ENCODE results near the gene DOHH.

DNA sequence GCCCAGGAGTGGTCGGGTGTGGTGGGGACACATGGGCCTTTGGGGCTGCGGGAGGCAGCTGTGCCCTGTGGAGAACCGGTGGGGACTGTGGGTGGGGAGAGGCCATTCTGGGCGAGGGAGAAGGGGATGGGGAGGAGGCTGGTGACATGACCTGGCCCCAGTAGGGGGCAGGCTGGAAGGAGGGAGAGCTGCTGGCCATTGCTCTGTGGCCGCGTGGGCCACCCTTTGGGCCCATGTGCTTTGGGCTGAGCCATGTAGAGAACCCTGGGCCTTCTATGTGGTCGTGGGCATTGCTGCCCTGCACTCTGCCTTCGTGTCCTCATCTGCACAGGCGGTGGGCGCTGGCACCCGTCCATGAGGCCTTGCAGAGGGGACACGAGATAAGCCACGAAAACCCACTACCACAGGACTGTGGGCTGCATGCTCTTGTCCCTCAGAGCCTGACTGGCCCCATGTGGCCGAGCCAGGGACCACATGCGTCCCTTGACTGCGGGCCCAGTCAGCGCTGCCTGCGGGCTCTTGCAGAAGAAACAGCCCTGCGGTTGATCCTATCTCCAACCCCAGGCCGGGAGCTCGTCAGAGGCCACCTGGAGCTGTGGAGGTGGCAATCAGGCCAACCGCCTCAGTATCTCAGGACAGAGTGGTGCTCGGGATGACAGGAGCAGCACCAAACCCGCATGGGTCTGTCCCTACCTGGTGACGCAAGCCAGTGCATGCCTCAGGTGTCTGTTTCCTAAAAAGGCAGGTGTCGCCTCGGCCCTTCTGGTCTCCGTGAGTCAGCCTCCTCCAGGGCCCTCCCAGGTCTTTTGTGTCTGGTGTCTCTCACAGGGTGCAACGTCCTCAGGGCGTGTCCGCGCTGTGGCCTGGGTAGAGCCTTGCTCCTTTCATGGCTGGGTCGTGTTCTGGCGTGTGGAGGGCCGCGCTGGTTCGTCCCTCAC is 20.0 kb upstream of the DOHH start:
- no peak for TF ChIP-seq EZH2phosphoT487 (IDR thresholded peaks at IDR 0.05; ENCODE audit: borderline replicate concordance)
- TF ChIP-seq, protein P1, sequence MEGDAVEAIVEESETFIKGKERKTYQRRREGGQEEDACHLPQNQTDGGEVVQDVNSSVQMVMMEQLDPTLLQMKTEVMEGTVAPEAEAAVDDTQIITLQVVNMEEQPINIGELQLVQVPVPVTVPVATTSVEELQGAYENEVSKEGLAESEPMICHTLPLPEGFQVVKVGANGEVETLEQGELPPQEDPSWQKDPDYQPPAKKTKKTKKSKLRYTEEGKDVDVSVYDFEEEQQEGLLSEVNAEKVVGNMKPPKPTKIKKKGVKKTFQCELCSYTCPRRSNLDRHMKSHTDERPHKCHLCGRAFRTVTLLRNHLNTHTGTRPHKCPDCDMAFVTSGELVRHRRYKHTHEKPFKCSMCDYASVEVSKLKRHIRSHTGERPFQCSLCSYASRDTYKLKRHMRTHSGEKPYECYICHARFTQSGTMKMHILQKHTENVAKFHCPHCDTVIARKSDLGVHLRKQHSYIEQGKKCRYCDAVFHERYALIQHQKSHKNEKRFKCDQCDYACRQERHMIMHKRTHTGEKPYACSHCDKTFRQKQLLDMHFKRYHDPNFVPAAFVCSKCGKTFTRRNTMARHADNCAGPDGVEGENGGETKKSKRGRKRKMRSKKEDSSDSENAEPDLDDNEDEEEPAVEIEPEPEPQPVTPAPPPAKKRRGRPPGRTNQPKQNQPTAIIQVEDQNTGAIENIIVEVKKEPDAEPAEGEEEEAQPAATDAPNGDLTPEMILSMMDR (conservative IDR thresholded peaks at IDR 0.05; ENCODE audit: low read length), result no peak
